Chondrocyte (in vitro differentiated cells): Measurements from ENCODE around the gene DNAH17. TPM values are rescaled to one million over a fixed set of nuclear protein-coding genes. Genes with fewer than 3 reads are reported as not detected.

Experiments used
- DNase-seq: peaks from one replicate; pipeline ENCODE4 v3.0.0; 2021; ENCODE audit warnings: mixed read lengths, low spot score
- H3K27ac Mint-ChIP-seq: one replicate; pipeline ENCODE4 v1.8.0; 2021; ENCODE audit warnings: mild to moderate bottlenecking, moderate library complexity, mixed read lengths; ENCODE audit not compliant: unreplicated experiment
- H3K27me3 Mint-ChIP-seq: 2 replicates; pipeline ENCODE4 v1.8.0; 2021; ENCODE audit warnings: low read depth, mixed read lengths
- H3K36me3 Mint-ChIP-seq: 2 replicates; pipeline ENCODE4 v1.8.0; 2021; ENCODE audit warnings: low read depth, mixed read lengths
- H3K4me1 Mint-ChIP-seq: 2 replicates; pipeline ENCODE4 v1.8.0; 2021; ENCODE audit warnings: low read depth, mild to moderate bottlenecking, mixed read lengths
- H3K4me3 Mint-ChIP-seq: one replicate; pipeline ENCODE4 v1.8.0; 2021; ENCODE audit warnings: mild to moderate bottlenecking, moderate library complexity, mixed read lengths; ENCODE audit not compliant: unreplicated experiment
- H3K9me3 Mint-ChIP-seq: 2 replicates; pipeline ENCODE4 v1.8.0; 2021; ENCODE audit warnings: low read depth, mixed read lengths
- total RNA-seq: library from RNA; stranded (reverse); gene quantifications from 3 replicates; pipeline ENCODE4 v1.2.1, GENCODE V29; 2021
- TF ChIP-seq, protein P1 (sequence below): fragments of 200-600 bp; sonication (generic); IDR thresholded peaks from 2 replicates; pipeline ENCODE4 v1.5.0; 2021; ENCODE audit warnings: antibody characterized with exemption, mild to moderate bottlenecking, moderate library complexity

The DNAH17 gene
- total RNA-seq, 1 donor from 2014 or later = 0.42 TPM

DNA sequence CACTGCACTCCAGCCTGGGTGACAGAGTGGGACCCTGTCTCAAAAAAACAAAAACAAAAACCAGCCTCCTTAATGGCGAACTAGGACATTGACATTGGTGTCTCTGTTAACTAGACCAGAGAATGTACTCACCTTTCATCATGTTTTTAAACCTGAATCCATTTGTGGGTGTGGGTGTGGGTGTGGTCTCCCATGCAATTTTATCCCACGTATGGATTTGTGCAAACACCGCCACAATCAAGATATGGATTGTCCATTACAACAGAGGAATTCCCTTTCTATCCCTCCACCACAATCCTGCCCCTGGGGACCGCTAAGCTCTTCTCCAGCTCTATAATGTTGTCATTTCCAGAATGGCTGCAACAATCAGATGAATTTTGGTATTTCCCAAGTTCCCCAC lies 49.9 kb downstream of the DNAH17 start:
- no peaks in the 10 kb centered on the region for H3K27me3 Mint-ChIP-seq
- no peak overlapping the region for H3K27ac Mint-ChIP-seq
- DNase-seq = peak; percentile 6
- no peak overlapping the region for H3K4me3 Mint-ChIP-seq
- TF ChIP-seq, protein P1, sequence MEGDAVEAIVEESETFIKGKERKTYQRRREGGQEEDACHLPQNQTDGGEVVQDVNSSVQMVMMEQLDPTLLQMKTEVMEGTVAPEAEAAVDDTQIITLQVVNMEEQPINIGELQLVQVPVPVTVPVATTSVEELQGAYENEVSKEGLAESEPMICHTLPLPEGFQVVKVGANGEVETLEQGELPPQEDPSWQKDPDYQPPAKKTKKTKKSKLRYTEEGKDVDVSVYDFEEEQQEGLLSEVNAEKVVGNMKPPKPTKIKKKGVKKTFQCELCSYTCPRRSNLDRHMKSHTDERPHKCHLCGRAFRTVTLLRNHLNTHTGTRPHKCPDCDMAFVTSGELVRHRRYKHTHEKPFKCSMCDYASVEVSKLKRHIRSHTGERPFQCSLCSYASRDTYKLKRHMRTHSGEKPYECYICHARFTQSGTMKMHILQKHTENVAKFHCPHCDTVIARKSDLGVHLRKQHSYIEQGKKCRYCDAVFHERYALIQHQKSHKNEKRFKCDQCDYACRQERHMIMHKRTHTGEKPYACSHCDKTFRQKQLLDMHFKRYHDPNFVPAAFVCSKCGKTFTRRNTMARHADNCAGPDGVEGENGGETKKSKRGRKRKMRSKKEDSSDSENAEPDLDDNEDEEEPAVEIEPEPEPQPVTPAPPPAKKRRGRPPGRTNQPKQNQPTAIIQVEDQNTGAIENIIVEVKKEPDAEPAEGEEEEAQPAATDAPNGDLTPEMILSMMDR = no peak
- H3K9me3 Mint-ChIP-seq = no peaks in the 10 kb centered on the region
- no peaks in the 10 kb centered on the region for H3K36me3 Mint-ChIP-seq
- H3K4me1 Mint-ChIP-seq = no peaks in the 10 kb centered on the region

DNA sequence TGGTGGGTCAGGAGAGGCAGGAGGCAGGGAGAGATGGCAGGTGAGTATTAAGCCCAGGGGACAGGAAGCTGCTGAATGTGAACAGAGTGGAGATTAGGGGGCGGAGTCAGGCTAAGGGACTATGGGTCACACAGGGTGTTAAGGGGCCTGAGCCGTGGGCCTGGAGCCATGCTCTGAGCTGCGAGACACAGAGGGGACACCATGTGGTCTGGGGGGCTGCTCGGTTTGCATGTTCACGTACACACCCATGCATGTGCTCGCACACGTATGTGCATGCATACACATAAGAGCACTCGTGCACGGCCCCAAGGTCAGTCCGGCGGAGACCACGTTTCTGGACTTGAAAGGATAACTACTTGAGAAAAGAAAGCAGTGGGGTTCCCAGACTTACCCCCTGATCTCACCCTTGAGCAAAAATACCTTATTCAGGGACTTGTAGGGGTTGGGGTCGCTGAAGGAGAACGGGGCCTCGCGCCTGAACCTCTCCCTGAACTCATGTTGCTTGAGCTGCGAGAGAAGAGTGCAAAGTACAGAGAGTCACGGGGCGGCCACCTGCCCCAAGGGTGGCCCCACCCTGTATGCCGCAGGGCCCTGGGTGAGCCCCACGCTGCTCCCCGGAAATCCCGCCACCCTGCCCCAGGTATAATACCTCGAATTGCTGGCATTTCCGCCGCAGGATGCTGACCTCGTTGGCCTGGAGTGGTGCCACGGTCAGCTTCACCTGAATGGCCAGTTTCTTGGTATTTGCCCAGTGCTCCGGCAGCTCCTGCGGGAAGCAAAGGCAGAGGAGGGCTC lies 50.8 kb downstream of the DNAH17 start:
- Mint-ChIP-seq H3K9me3 (no peaks in the 10 kb centered on the region), H3K4me3 (no peak overlapping the region), H3K36me3 (no peaks in the 10 kb centered on the region), H3K27ac (no peak overlapping the region), H3K4me1 (no peaks in the 10 kb centered on the region), H3K27me3 (no peaks in the 10 kb centered on the region)
- TF ChIP-seq, protein P1 = no peak
- DNase-seq = peak; percentile 86

DNA sequence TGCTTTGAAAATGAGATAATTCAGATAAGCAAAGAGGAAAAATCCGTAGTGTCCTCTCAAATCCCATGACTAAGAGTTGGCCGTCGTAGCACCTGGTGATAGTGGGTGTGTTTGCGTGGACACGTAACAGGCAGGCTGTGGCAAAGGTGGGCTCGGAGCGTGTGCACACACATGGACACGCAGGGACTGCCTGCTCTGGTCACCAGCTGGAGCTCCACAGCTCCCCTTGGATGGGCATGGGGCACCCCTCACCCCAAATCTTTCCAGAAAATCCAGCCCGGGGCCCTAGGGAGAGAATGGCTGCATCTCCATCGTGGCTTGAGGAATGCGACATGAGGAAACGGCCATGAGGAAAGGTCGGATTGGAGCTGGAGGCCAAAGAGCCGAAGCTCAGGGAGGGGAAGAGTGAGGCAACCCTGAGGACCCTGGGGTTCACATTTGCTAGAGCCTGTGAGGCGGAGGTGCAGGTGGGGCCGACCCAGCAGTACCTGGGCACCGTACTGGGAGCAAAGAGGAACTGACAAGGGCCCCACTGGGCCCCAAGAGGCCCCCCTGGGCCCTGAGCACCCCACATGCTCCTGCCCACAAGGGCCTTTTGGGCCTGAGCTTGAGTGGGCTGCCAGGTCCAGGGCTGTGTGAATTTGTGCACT lies 51.6 kb downstream of the DNAH17 start:
- Mint-ChIP-seq H3K27me3 (no peaks in the 10 kb centered on the region), H3K36me3 (no peaks in the 10 kb centered on the region), H3K9me3 (no peaks in the 10 kb centered on the region), H3K4me3 (no peak overlapping the region), H3K27ac (no peak overlapping the region), H3K4me1 (no peaks in the 10 kb centered on the region)
- TF ChIP-seq, protein P1 = no peak
- peak; percentile 57 for DNase-seq

DNA sequence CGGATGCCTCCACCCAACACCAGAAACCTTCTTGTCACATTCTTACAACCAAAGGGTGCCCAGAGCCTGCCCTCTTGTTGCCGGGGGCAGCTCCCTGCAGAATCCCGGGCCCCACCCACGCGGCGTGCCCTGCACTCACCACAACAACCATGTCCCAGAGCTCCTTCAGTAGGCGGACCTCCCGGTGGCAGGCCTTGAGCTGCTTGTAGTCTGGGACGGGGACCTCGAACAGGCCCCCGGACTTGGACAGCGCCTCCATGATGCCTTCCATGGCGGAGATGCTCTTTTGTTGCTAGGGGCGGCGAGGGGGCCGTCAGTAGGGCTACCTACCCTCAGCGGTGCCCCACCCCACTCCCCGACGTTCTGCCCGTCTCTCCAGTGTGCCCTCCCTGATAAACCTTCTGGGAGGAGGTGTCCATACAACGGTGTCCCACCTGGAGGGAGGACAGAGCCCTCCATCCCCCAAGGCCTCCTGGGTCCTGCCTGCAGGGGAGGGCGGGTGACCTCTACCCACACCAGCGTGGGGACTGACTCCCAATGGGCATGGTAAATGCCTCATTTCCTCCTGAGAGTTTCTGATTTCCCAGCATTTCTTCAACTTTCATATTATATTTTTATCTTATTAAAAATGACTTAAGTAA lies 52.2 kb downstream of the DNAH17 start:
- no peaks in the 10 kb centered on the region for H3K27me3 Mint-ChIP-seq
- no peaks in the 10 kb centered on the region for H3K4me1 Mint-ChIP-seq
- TF ChIP-seq, protein P1 = no peak
- H3K27ac Mint-ChIP-seq = no peak overlapping the region
- H3K9me3 Mint-ChIP-seq = no peaks in the 10 kb centered on the region
- H3K36me3 Mint-ChIP-seq = no peaks in the 10 kb centered on the region
- DNase-seq = peak; percentile 66
- H3K4me3 Mint-ChIP-seq = no peak overlapping the region

DNA sequence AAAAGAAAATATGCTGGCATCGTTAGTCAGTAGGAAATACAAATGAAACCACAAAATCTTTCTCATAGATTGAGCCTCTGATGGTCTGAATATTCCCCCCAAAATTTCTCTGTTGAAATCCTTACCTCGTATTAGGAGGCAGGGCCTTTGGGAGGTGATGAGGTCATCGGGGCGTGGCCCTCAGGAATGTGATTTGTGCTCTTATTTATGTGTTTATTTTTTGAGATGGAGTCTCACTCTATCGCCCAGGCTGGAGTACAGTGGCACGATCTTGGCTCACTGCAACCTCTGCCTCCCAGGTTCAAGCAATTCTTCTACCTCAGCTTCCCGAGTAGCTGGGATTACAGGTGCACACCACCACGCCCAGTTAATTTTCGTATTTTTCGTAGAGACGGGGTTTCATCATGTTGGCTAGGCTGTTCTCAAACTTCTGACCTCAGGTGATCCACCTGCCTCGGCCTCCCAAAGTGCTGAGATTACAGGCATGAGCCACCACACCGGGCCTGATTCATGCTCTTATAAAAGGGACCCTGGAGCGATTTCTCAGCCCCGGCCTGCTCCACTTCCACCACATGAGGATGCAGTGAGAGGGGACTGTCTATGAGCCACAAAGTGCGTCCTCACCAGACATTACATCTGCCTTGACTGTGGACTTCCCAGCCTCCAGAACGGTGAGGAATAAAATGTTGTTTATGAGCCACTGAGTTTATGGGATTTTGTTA lies 53.1 kb downstream of the DNAH17 start:
- TF ChIP-seq, protein P1 = no peak
- Mint-ChIP-seq H3K4me1 (no peaks in the 10 kb centered on the region), H3K36me3 (no peaks in the 10 kb centered on the region), H3K27me3 (no peaks in the 10 kb centered on the region), H3K9me3 (no peaks in the 10 kb centered on the region), H3K27ac (no peak overlapping the region), H3K4me3 (no peak overlapping the region)
- DNase-seq = peak; percentile 6
